HEK293 (cell line): Measurements from ENCODE around the gene POU4F3.

Experiments used
- HOXA7 ChIP-seq: sonication (generic); formaldehyde crosslinking; IDR thresholded peaks from 2 replicates; pipeline ENCODE4 v1.8.1; 2022; ENCODE audit warnings: missing genetic modification reagents, borderline replicate concordance
- KLF10 ChIP-seq: fragments of 450-650 bp; IDR thresholded peaks from 2 replicates; pipeline ENCODE4 v1.5.1; 2018; ENCODE audit warnings: missing biosample characterization, mild to moderate bottlenecking, missing genetic modification characterization
- MZF1 ChIP-seq: fragments of 450-650 bp; formaldehyde crosslinking; IDR thresholded peaks from 2 replicates; pipeline ENCODE4 v1.5.1; 2017; ENCODE audit warnings: missing biosample characterization, missing genetic modification characterization, borderline replicate concordance
- PRDM1 ChIP-seq: fragments of 450-650 bp; formaldehyde crosslinking; IDR thresholded peaks from 2 replicates; pipeline ENCODE4; 2016; ENCODE audit warnings: missing biosample characterization, missing genetic modification characterization
- PRDM10 ChIP-seq: fragments of 450-650 bp; formaldehyde crosslinking; IDR thresholded peaks from 2 replicates; pipeline ENCODE4 v1.5.1; 2016; ENCODE audit warnings: missing biosample characterization, missing genetic modification characterization
- PRDM6 ChIP-seq: fragments of 450-650 bp; formaldehyde crosslinking; IDR thresholded peaks from 2 replicates; pipeline ENCODE4 v1.5.1; 2017; ENCODE audit warnings: missing biosample characterization, missing genetic modification characterization
- TCF7L2 ChIP-seq: IDR thresholded peaks from 2 replicates; pipeline ENCODE4 v1.6.1; 2011; ENCODE audit warnings: low read depth, mild to moderate bottlenecking, inconsistent platforms, low read length, moderate library complexity, borderline replicate concordance
- TRIM28 ChIP-seq: IDR thresholded peaks from 2 replicates; pipeline ENCODE4 v1.6.1; 2011; ENCODE audit warnings: low read length, control low read depth, borderline replicate concordance
- ZBTB20 ChIP-seq: fragments of 450-650 bp; formaldehyde crosslinking; IDR thresholded peaks from 2 replicates; pipeline ENCODE4 v1.5.1; 2016; ENCODE audit warnings: missing biosample characterization, missing genetic modification characterization
- ZBTB48 ChIP-seq: fragments of 450-650 bp; formaldehyde crosslinking; IDR thresholded peaks from 2 replicates; pipeline ENCODE4 v1.5.1; 2016; ENCODE audit warnings: missing biosample characterization, missing genetic modification characterization
- ZEB2 ChIP-seq: fragments of 450-650 bp; formaldehyde crosslinking; IDR thresholded peaks from 2 replicates; pipeline ENCODE4 v1.5.1; 2016; ENCODE audit warnings: missing biosample characterization, missing genetic modification characterization
- ZIC2 ChIP-seq: fragments of 450-650 bp; formaldehyde crosslinking; IDR thresholded peaks from 2 replicates; pipeline ENCODE4 v1.5.1; 2016; ENCODE audit warnings: missing biosample characterization, missing genetic modification characterization
- ZNF114 ChIP-seq: fragments of 450-650 bp; formaldehyde crosslinking; IDR thresholded peaks from 2 replicates; pipeline ENCODE4 v1.5.0; 2017; ENCODE audit warnings: missing biosample characterization, missing genetic modification characterization
- ZNF223 ChIP-seq: fragments of 450-650 bp; formaldehyde crosslinking; IDR thresholded peaks from 2 replicates; pipeline ENCODE4 v1.5.1; 2016; ENCODE audit warnings: missing biosample characterization, missing genetic modification characterization
- ZNF280C ChIP-seq: fragments of 450-650 bp; formaldehyde crosslinking; IDR thresholded peaks from 2 replicates; pipeline ENCODE4 v1.5.1; 2016; ENCODE audit warnings: missing biosample characterization, missing genetic modification characterization
- ZNF341 ChIP-seq: fragments of 450-650 bp; formaldehyde crosslinking; IDR thresholded peaks from 2 replicates; pipeline ENCODE4; 2016; ENCODE audit warnings: low read depth, missing biosample characterization, missing genetic modification characterization
- ZNF426 ChIP-seq: fragments of 450-650 bp; formaldehyde crosslinking; IDR thresholded peaks from 2 replicates; pipeline ENCODE4 v1.5.1; 2017; ENCODE audit warnings: missing biosample characterization, missing genetic modification characterization, mild to moderate bottlenecking, inconsistent platforms, moderate library complexity
- ZNF501 ChIP-seq: fragments of 450-650 bp; formaldehyde crosslinking; IDR thresholded peaks from 2 replicates; pipeline ENCODE4 v1.5.1; 2016; ENCODE audit warnings: missing biosample characterization, missing genetic modification characterization
- ZNF518A ChIP-seq: fragments of 450-650 bp; formaldehyde crosslinking; conservative IDR thresholded peaks from 2 replicates; pipeline ENCODE4 v1.5.1; 2016; ENCODE audit warnings: low read depth, missing biosample characterization, missing genetic modification characterization
- ZNF530 ChIP-seq: fragments of 450-650 bp; formaldehyde crosslinking; IDR thresholded peaks from 2 replicates; pipeline ENCODE4 v1.5.1; 2016; ENCODE audit warnings: low read depth, missing biosample characterization, missing genetic modification characterization
- ZNF580 ChIP-seq: fragments of 450-650 bp; formaldehyde crosslinking; IDR thresholded peaks from 2 replicates; pipeline ENCODE4 v1.5.1; 2016; ENCODE audit warnings: missing biosample characterization, missing genetic modification characterization
- ZNF600 ChIP-seq: fragments of 450-650 bp; formaldehyde crosslinking; IDR thresholded peaks from 2 replicates; pipeline ENCODE4 v1.5.1; 2016; ENCODE audit warnings: missing biosample characterization, missing genetic modification characterization
- ZNF658 ChIP-seq: fragments of 450-650 bp; formaldehyde crosslinking; IDR thresholded peaks from 2 replicates; pipeline ENCODE4; 2016; ENCODE audit warnings: missing biosample characterization, missing genetic modification characterization
- ZNF704 ChIP-seq: fragments of 450-650 bp; formaldehyde crosslinking; IDR thresholded peaks from 2 replicates; pipeline ENCODE4 v1.5.1; 2016; ENCODE audit warnings: missing biosample characterization, missing genetic modification characterization
- ZNF791 ChIP-seq: fragments of 450-650 bp; formaldehyde crosslinking; IDR thresholded peaks from 2 replicates; pipeline ENCODE4 v1.5.1; 2016; ENCODE audit warnings: missing biosample characterization, missing genetic modification characterization
- ZSCAN5A ChIP-seq: fragments of 450-650 bp; formaldehyde crosslinking; IDR thresholded peaks from 2 replicates; pipeline ENCODE4 v1.5.1; 2016; ENCODE audit warnings: missing biosample characterization, missing genetic modification characterization

Gene POU4F3

GRCh38 chr5:146290318-146290717 lies 48.3 kb upstream of the POU4F3 start (continued):
- TF ChIP-seq ZNF518A (no peak), MZF1 (tag by site-specific recombination) (no peak), ZNF791 (tag by site-specific recombination) (no peak), ZNF600 (tag by site-specific recombination) (no peak), ZNF530 (no peak), PRDM10 (peak; percentile 34; the same call in 1 of the 2 replicates), ZNF280C (tag by site-specific recombination) (no peak), ZIC2 (tag by site-specific recombination) (no peak), KLF10 (tag by site-specific recombination) (no peak), PRDM1 (tag by site-specific recombination) (no peak), ZNF114 (no peak), ZNF658 (tag by site-specific recombination) (no peak), ZNF704 (tag by site-specific recombination) (no peak), ZNF426 (tag by site-specific recombination) (no peak), ZSCAN5A (no peak), TRIM28 (no peak), HOXA7 (CRISPR knock-in tag) (no peak), ZBTB48 (tag by site-specific recombination) (no peak), TCF7L2 (no peak), ZNF341 (tag by site-specific recombination) (no peak), ZNF580 (tag by site-specific recombination) (peak; percentile 58; the same call in 1 of the 2 replicates), ZNF501 (tag by site-specific recombination) (peak; percentile 32; the same call in 1 of the 2 replicates), ZNF223 (tag by site-specific recombination) (no peak), ZEB2 (tag by site-specific recombination) (no peak), ZBTB20 (tag by site-specific recombination) (no peak), PRDM6 (tag by site-specific recombination) (peak; percentile 49; the same call in 1 of the 2 replicates)
